Motor neuron (in vitro differentiated cells): ENCODE data around the gene TIGD6. TPM values are rescaled to one million over a fixed set of nuclear protein-coding genes. Genes with fewer than 3 reads are reported as not detected.

Source experiments
- total RNA-seq, 8 experiments: library from RNA; unstranded; fragments of 300-600 nt; gene quantifications; 2 replicates each; pipeline versions ENCODE4 v1.2.3 to v1.2.4, GENCODE V29; 2022

TIGD6 gene
- total RNA-seq, 8 experiments from 2014 or later = 3.9 to 7.3 (median 5.9) TPM

Other genes with a start within 250 kb of the TIGD6 start
- gene PDE6A, start 55.9 kb downstream of the TIGD6 start, total RNA-seq = under 1 TPM in 7 of 8 experiments, not detected in 1; 0.07 to 0.85 (median 0.27) TPM
- gene SLC26A2, start 39.9 kb downstream of the TIGD6 start, total RNA-seq = 10 to 100 TPM in 2 of 8 experiments, 1 to 10 TPM in 6; 6.9 to 17.0 (median 8.1) TPM
- 10 to 100 TPM; 16.2 to 46.4 (median 26.1) TPM for gene HMGXB3, start 85 bp upstream of the TIGD6 start, total RNA-seq
- under 1 TPM; 0.16 to 0.94 (median 0.53) TPM for gene CSF1R, start 85.9 kb upstream of the TIGD6 start, total RNA-seq
- gene PDGFRB, start 155.2 kb upstream of the TIGD6 start, total RNA-seq = 10 to 100 TPM in 3 of 8 experiments, 1 to 10 TPM in 4, under 1 TPM in 1; 0.38 to 42.4 (median 4.6) TPM
- gene CDX1, start 166.1 kb upstream of the TIGD6 start, total RNA-seq = under 1 TPM in 6 of 8 experiments, not detected in 2; 0.05 to 0.84 (median 0.36) TPM
- 1 to 10 TPM in 1 of 8 experiments, under 1 TPM in 6, not detected in 1; 0.07 to 1.9 (median 0.14) TPM for gene SLC6A7, start 189.4 kb upstream of the TIGD6 start, total RNA-seq